NCI-H1694 (cell line): ENCODE results near the gene CYP46A1.
A peak's percentile ranks its signal among the peaks of the same experiment; 100 is the strongest.
"Not testable (repeated sequence)": the region's sequence is repeated elsewhere in the genome, so short reads cannot be mapped to it uniquely, and the experiment has no call there.

Experiments
- DNase-seq: peaks from one replicate; lab custom pipeline; 2025; lab: John Stamatoyannopoulos, UW

CYP46A1 gene

GRCh38 chr14:99683619-99684409 is at the start of gene CYP46A1:
Gene CYP46A1 (plus strand): TSS chr14:99684298. CDS start chr14:99684418, 120 bp downstream.
- DNase-seq = peak; percentile 100

DNA sequence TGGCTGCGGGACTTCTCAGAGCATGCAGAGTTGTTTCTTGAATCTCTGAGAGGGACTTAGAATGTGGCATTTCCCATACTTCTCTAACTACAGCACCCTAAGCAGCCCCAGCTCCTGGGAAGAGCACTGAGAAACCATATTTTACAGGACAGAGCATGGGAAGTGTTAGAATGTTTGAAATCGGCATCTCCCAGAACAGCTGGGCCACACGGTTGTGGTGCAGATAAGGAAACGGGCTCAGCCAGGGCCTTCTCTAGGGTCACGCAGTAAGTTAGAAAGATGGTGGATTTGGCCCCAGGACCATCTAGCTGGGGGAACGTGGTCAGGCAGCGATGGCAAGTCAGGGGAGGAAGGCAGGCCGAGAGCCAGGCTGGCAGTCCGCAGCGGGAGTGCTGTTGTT is 49.7 kb upstream of the CYP46A1 start:
- DNase-seq = no peak

DNA sequence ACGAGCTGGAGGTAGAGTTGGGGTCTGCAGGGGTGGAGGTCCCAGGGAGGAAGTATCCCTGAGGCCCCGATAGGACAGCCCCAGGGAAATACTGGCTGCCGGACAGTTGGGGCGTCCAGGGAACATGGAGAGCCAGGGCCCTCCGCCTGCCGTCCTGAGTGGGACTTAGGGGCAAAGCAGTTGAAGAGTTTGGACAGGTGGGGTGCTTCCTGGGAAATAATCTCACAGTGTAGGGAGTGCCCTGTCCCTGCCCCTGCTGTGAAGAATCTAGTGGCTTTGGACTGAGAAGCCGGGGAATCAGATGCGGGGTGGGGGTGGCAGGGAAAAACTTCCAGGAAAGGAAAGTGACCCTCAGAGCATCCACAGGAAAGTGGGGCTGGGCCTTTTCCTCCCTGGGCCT is 49.0 kb upstream of the CYP46A1 start:
- no peak for DNase-seq

GRCh38 chr14:99636487-99636886 is 47.6 kb upstream of the CYP46A1 start:
- DNase-seq = no peak

GRCh38 chr14:99637624-99638023 is 46.5 kb upstream of the CYP46A1 start:
- no peak for DNase-seq

GRCh38 chr14:99642771-99643170 is 41.3 kb upstream of the CYP46A1 start:
- DNase-seq = not testable (repeated sequence)

DNA sequence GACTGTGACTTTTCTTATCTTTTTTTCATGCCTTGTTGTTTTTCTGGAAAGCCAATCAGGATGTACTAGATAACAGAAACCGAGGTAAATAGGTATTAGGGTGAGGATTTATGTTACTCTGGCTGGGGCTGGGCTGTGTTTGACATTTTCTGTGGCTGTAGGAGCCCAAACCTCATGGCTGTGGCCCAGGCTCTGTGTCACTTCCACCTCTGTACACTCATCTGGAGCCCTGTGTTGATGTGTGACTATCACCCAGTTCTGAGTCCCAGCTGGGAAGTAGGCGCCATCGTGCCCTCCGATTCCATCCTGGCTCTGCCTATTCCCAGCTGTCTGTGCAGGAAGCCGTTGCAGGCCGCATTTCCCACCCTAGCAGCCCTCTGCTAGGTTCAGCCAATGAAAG is 40.8 kb upstream of the CYP46A1 start:
- no peak for DNase-seq

- DNase-seq = no peak
These were observed 40.0 kb upstream of the CYP46A1 start for GRCh38 chr14:99644035-99644587.

GRCh38 chr14:99644723-99645544 is 39.2 kb upstream of the CYP46A1 start, which contains the start of gene HHIPL1:
Gene HHIPL1 (plus strand): TSS chr14:99645129. CDS start chr14:99645208, 79 bp downstream.
- DNase-seq = no peak

DNA sequence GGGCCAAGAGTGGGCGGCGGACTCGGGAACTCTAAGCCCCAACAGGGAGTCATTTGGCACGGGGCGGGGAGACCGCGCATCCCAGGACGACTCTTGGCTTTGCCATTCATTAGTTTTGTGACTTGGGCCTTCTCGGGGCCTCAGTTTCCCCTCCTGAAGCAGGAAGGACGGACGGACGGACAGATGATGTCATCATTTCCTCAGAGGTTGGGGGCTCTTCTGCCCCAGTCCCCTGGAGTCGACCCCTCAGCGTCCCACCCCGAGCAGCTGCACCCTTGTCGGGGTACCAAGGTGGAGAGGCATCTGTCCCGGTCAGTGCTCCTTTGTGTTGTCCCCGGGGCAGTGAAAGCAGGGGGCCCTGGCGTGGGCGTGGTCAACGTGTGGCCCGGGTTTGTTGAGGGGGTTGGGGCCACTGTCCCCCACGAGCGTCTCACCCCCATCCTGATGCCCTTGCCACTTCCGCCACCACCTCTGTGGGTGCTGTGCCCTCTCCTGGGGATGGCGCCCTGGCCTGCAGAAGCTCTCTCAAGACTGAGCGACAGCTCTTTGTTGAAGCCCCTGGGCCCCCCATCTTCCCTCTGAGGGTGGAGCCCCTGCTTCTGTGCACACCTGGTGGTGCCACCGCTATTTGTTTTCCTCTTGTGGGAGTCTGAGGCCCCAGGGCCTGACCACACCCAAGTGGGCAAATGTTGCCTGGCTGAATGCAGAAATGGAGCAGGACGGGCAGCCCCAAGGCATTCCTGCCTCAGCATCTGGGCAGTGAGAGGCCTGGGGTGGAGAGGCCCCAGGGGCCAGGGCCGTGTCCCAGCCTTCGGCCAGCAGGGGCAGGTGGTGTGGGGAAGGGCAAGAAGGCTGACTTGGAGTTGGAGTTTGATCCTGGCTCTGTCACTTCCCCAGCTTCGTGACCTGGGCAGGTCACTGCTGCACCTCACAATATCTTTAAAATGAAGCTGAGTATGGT is 38.3 kb upstream of the CYP46A1 start:
- no peak for DNase-seq

DNA sequence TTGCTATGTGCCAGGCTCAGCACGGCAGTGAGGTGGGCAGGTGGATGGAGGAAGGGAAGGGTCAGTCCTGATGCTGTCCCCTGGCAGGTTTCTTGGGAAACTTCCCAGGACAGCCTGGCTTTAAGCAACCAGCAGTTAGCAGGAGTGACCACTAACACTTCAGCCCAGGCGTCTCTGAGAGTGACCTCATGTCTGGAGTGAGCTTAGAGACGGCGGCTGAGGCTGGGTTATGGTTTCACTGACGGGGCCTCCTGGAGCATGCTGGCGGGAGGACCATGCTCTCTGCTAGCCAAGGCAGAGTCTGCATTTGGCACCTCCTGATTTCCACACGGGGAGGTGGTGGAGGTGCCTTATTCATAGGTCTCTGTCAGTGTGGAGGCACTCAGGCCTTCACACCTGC is 36.7 kb upstream of the CYP46A1 start:
- DNase-seq = no peak

- DNase-seq = no peak
These were observed 35.9 kb upstream of the CYP46A1 start for GRCh38 chr14:99648027-99648784.

DNA sequence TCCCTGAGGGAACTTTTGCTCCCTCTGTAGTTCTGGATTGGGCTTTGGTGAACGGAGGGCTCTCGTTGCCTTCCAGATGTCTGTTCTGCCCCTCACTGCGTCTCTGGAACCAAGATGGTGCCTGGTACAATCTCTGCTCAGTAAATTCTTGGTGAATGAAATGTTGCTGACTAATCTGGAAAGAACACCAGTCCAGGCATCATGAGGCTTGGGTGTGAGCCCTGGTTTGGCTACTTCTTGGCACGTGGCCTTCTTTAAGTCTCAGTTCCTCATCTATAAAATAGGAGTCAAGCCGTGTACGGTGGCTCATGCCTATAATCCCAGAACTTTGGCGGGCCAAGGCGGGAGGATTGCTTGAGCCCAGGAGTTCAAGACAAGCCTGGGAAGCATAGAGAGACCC is 34.9 kb upstream of the CYP46A1 start:
- no peak for DNase-seq

DNA sequence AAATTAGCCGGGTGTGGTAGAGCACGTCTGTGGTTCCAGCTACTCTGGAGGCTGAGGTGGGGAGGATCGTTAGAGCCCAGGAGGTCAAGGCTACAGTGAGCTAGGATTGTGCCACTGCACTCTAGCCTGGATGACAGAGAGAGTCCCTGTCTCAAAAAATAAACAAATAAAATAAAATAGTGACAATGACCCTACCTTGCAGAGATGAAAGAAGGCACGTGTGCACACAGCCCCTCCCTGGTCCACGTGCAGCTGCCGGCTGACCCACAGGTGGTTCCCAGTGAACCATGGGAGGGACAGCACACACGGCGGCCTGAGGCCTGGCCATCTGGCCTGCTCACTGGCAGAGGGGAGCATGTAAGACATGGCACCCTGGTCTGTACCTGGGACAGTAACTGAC is 34.5 kb upstream of the CYP46A1 start:
- no peak for DNase-seq

DNA sequence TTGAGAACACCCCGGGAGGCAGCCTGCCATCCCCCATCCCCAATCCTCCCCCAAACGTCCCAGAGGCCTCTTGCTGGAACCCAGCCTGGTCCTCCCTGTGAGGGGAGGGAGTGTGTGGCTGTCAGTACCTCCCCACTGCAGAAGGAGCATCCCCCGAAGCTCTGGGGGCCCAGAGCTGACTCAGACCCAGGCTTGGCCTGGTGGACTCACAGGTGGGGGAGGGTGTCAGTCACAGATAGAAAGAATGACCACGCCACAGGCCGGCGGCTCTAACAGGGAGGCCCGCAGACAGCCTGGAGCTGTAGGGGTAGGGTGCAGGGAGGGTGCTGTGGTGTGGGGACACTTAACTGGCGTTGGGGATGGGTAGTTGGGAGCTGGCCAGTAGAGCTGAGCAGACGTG is 33.9 kb upstream of the CYP46A1 start:
- no peak for DNase-seq

DNA sequence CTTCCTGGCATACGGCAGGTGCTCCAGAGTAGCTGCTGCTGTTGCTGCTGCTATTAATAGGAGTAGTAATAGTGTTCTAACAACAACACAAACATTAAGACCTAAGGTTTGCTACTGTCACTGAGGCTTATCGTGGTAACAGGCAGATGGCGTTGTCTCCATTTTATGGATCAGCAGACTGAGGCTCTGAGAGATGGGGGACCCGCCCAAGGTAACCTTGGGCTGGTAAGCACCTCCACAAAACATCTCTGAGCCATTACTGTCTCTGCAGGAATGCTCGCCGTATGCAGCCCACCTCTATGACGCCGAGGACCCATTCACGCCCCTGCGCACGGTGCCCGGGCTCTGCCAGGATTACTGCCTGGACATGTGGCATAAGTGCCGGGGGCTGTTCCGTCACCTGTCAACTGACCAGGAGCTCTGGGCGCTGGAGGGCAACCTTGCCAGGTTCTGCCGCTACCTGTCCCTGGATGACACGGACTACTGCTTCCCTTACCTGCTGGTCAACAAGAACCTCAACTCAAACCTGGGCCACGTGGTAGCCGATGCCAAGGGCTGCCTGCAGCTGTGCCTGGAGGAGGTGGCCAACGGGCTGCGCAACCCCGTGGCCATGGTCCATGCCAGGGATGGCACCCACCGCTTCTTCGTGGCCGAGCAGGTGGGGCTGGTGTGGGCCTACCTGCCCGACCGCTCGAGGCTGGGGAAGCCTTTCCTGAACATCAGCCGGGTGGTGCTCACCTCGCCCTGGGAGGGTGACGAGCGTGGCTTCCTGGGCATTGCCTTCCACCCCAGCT is 31.9 kb upstream of the CYP46A1 start:
- no peak for DNase-seq

- DNase-seq = no peak
These were observed 29.7 kb upstream of the CYP46A1 start for GRCh38 chr14:99654235-99654985.

DNA sequence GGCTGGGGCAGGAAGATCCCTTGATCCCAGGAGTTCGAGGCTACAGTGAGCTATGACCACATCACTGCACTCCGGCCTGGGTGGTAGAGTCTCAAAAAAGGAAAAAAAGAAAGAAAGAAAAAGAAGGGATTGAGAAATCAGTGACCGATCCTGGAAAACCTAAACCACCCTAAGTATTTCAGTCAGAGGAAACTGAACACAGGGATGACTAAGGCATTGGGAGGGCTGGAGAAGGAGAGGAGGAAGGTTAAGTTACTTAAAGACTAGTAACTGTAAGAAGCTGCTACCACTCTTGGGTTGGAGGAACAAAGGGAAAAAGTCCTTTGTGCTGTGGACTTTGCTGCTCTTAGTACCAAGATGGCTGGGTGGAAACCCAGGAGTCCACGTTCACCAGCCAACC is 28.6 kb upstream of the CYP46A1 start:
- no peak for DNase-seq

- no peak for DNase-seq
These were observed 27.9 kb upstream of the CYP46A1 start for GRCh38 chr14:99656171-99656570.
